Muscle of leg (tissue), 16 donors: ENCODE results near the gene DCAF15. TPM values are rescaled to one million over a fixed set of nuclear protein-coding genes. Genes with fewer than 3 reads are reported as not detected.

Experiments
- DNase-seq: peaks from one replicate; pipeline ENCODE4 v3.0.0; 2013
- H3K27ac ChIP-seq: one replicate; pipeline ENCODE4 v1.5.1; 2013; ENCODE audit warnings: mild to moderate bottlenecking, low read length, control low read depth
- H3K27me3 ChIP-seq: one replicate; pipeline ENCODE4 v1.6.1; 2013; ENCODE audit warnings: low read length; ENCODE audit not compliant: control insufficient read depth, insufficient read depth
- H3K36me3 ChIP-seq: one replicate; pipeline ENCODE4 v1.6.1; 2013; ENCODE audit warnings: low read length; ENCODE audit not compliant: control insufficient read depth, insufficient read depth
- H3K4me1 ChIP-seq: one replicate; pipeline ENCODE4 v1.6.1; 2013; ENCODE audit warnings: low read length; ENCODE audit not compliant: control insufficient read depth, insufficient read depth
- H3K4me3 ChIP-seq: one replicate; pipeline ENCODE4 v1.5.1; 2013; ENCODE audit warnings: low read length, control low read depth
- H3K9me3 ChIP-seq: replicated peaks from 2 replicates; pipeline ENCODE4 v1.6.1; 2013; ENCODE audit warnings: low read depth, low read length; ENCODE audit not compliant: control insufficient read depth
- WGBS: methylation state at CpG from one replicate; pipeline ENCODE4 v1.1.5; 2013; ENCODE audit warnings: missing lambda C conversion rate; ENCODE audit not compliant: insufficient coverage; 5-methylcytosine and 5-hydroxymethylcytosine counted together
- long read RNA-seq, 11 donors: transcript quantifications; one replicate each; lab custom pipeline, GENCODE V29; 2026
- polyA plus RNA-seq, 8 donors: library from polyadenylated mRNA; unstranded; fragments of 120-200 nt; gene quantifications; one replicate each; pipeline versions ENCODE4 v1.2.1 to v1.2.3, GENCODE V29; 2013; ENCODE audit warnings: inconsistent platforms in 1 of 8, low replicate concordance in 1 of 8; ENCODE audit not compliant: insufficient read length in 8 of 8, insufficient read depth in 1 of 8
- total RNA-seq: library from RNA; stranded (reverse); fragments of 120-200 nt; gene quantifications from one replicate; pipeline ENCODE4 v1.2.4, GENCODE V29; 2013

The DCAF15 gene, protein sequence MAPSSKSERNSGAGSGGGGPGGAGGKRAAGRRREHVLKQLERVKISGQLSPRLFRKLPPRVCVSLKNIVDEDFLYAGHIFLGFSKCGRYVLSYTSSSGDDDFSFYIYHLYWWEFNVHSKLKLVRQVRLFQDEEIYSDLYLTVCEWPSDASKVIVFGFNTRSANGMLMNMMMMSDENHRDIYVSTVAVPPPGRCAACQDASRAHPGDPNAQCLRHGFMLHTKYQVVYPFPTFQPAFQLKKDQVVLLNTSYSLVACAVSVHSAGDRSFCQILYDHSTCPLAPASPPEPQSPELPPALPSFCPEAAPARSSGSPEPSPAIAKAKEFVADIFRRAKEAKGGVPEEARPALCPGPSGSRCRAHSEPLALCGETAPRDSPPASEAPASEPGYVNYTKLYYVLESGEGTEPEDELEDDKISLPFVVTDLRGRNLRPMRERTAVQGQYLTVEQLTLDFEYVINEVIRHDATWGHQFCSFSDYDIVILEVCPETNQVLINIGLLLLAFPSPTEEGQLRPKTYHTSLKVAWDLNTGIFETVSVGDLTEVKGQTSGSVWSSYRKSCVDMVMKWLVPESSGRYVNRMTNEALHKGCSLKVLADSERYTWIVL
- total RNA-seq, result 14.9 TPM
- 10 to 100 TPM; 18.6 to 26.1 (median 21.5) TPM for polyA plus RNA-seq
- long read RNA-seq, donor 1, partial matches to known transcripts, result 0 of 1 reads
- long read RNA-seq, donor 1, other reads (novel, unspliced or antisense), result 0 of 1 reads
- long read RNA-seq, donor 2, result 0 reads
- long read RNA-seq, donor 3, partial matches to known transcripts, result 0 of 2 reads
- long read RNA-seq, donor 3, other reads (novel, unspliced or antisense), result 0 of 2 reads
- long read RNA-seq, donor 4, partial matches to known transcripts, result 0 of 2 reads
- long read RNA-seq, donor 4, other reads (novel, unspliced or antisense), result 0 of 2 reads
- long read RNA-seq, donor 5, partial matches to known transcripts, result 0 of 3 reads
- long read RNA-seq, donor 5, other reads (novel, unspliced or antisense), result 0 of 3 reads
- long read RNA-seq, donor 6, partial matches to known transcripts, result 0 of 1 reads
- long read RNA-seq, donor 6, other reads (novel, unspliced or antisense), result 0 of 1 reads
- long read RNA-seq, donor 7, partial matches to known transcripts, result 0 of 2 reads
- long read RNA-seq, donor 7, other reads (novel, unspliced or antisense), result 0 of 2 reads
- long read RNA-seq, donor 8, result 0 reads
- long read RNA-seq, donor 9, partial matches to known transcripts, result 0 of 1 reads
- long read RNA-seq, donor 9, other reads (novel, unspliced or antisense), result 0 of 1 reads
- long read RNA-seq, donor 10, partial matches to known transcripts, result 0 of 1 reads
- long read RNA-seq, donor 10, other reads (novel, unspliced or antisense), result 0 of 1 reads
- long read RNA-seq, donor 11, partial matches to known transcripts, result 0 of 2 reads
- long read RNA-seq, donor 11, other reads (novel, unspliced or antisense), result 0 of 2 reads

DNA sequence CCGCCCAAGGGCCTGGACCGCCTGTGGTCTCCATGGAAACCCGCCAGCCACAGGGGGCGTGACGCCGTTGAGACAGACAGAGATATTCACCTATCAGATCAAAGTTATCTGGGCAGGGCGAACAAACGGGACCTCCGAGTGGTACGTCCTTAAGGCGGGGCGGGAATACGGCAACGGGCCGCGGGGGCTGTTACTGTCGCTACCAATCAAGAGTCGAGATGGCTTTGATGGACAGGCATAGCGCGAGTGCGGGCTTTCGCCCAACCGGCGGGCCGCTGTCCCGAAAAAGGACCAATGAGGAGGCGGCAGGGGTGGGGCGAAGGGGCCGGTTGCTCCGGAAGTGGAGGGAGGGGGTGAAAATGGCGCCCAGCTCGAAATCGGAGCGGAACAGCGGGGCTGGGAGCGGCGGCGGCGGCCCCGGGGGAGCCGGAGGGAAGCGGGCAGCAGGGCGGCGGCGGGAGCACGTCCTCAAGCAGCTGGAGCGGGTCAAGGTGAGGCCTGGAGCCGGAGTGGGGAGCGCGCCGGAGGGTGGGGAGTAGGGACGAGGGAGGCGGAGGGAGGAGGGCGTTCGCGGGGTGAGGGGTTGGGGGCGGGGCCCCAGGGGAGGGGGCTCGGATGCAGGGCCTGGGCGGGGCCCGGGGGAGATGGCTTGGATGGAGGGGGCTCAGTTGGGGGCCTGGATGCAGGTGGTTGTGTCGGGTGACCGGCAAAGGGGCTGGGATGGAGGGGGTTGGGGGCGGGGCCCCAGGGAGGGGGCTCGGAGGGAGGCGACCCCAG, at the start of gene DCAF15:
Gene DCAF15 (plus strand): TSS at position 356 of the 777 bp plus-strand sequence. CDS start 4 bp downstream, at position 360.
- peaks cover 11% of the 10 kb centered on the region for H3K4me1 ChIP-seq
- H3K36me3 ChIP-seq, result peaks cover 30% of the 10 kb centered on the region
- DNase-seq, result peak; percentile 100
- H3K4me3 ChIP-seq, result peak within 1 kb of the TSS; percentile 64
- H3K9me3 ChIP-seq, result no peaks in the 10 kb centered on the region
- peak within 1 kb of the TSS; percentile 77 for H3K27ac ChIP-seq
- no peaks in the 10 kb centered on the region for H3K27me3 ChIP-seq
- WGBS, result under 1% methylated on average over 49 of the region's 65 CpGs

DNA sequence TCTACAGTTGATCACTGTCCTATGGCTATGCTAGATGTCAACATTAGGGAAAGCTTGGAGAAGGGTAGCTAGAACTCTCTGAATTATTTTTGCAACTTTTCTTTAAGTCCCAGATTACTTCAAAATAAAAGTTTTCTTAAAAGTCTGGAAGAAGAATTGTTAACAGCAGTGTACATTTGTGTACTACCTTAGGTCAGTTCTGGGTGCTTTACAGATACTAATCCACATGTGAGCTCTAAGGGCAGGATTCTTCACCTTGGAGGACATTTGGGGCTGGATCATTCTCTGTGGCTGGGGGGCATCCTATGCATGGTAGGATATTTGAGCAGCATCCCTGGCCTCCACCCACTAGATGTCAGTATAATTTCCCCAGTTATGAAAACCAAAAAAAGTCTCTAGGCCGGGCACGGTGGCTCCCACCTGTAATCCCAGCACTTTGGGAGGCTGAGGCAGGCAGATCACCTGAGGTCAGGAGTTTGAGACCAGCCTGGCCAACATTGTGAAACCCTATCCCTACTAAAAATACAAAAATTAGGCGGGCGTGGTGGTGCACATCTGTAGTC, 49.2 kb upstream of the DCAF15 start:
- Histone ChIP-seq H3K4me3 (no peak overlapping the region), H3K27me3 (no peaks in the 10 kb centered on the region), H3K4me1 (peaks cover 11% of the 10 kb centered on the region), H3K36me3 (no peaks in the 10 kb centered on the region), H3K27ac (no peak overlapping the region), H3K9me3 (no peaks in the 10 kb centered on the region)
- 88% methylated on average over 4 of the region's 4 CpGs for WGBS
- no peak for DNase-seq

- Histone ChIP-seq H3K27me3 (no peaks in the 10 kb centered on the region), H3K4me3 (peak within 1 kb of the TSS; percentile 84), H3K9me3 (no peaks in the 10 kb centered on the region), H3K4me1 (peaks cover 11% of the 10 kb centered on the region), H3K27ac (peak within 1 kb of the TSS; percentile 13), H3K36me3 (peaks cover 7% of the 10 kb centered on the region)
- peak; percentile 94 for DNase-seq
- whole genome bisulfite sequencing, result 6% methylated on average over 82 of the region's 86 CpGs
These were observed 46.4 kb upstream of the DCAF15 start, which contains the start of the genes BRME1 and CC2D1A for GRCh38 chr19:13905634-13906520. Gene BRME1 (minus strand): TSS chr19:13906117. CDS start chr19:13904892, 1,225 bp downstream. Gene CC2D1A (plus strand): TSS chr19:13906201. CDS start chr19:13906442, 241 bp downstream.

DNA sequence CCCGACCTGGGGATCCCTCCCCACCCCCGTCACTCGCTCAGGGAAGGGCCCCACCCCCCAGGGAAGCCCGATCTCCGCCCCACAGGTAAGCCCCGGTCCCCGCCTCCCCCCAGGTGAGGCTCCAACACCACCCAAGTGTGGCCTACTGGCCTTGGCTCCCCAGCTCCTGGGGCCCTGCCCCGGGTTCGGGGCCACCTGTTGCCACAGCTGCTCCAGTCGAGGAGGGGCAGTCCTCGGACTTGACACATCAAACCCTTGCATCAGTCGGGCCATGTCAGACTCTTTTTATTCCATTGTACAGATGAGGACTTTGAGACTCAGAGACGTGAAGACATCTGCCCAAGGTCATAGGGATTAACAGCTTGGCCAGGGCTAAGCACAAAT, 45.8 kb upstream of the DCAF15 start:
- Histone ChIP-seq H3K4me1 (peaks cover 11% of the 10 kb centered on the region), H3K36me3 (peaks cover 11% of the 10 kb centered on the region), H3K9me3 (no peaks in the 10 kb centered on the region), H3K27ac (no peak overlapping the region), H3K27me3 (no peaks in the 10 kb centered on the region), H3K4me3 (peak overlapping the region; percentile 84)
- peak; percentile 35 for DNase-seq
- 0% methylated on average over 11 of the region's 13 CpGs for WGBS

DNA sequence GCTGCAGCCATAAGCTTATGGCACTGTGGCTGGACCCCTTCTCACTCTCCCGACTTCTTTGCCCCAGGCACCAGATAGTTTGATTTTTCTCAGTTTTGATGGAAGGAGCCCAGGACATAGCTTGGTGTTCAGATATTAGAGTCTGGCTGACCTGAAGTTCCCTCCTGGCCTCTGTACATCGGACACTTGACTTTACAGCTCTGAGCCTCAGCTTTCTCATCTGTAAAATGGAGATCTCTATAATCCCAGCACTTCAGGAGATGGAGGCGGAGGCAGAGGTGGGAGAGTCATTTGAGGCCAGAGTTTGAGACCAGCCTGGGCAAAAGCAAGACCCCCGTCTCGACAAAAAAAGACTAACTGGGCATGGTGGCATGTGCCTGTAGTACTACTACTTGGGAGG, 45.4 kb upstream of the DCAF15 start:
- no peaks in the 10 kb centered on the region for H3K9me3 ChIP-seq
- H3K4me1 ChIP-seq, result peaks cover 11% of the 10 kb centered on the region
- H3K36me3 ChIP-seq, result peaks cover 11% of the 10 kb centered on the region
- H3K27me3 ChIP-seq, result no peaks in the 10 kb centered on the region
- no peak overlapping the region for H3K4me3 ChIP-seq
- no peak for DNase-seq
- 85% methylated on average over 2 of the region's 5 CpGs for WGBS
- no peak overlapping the region for H3K27ac ChIP-seq

DNA sequence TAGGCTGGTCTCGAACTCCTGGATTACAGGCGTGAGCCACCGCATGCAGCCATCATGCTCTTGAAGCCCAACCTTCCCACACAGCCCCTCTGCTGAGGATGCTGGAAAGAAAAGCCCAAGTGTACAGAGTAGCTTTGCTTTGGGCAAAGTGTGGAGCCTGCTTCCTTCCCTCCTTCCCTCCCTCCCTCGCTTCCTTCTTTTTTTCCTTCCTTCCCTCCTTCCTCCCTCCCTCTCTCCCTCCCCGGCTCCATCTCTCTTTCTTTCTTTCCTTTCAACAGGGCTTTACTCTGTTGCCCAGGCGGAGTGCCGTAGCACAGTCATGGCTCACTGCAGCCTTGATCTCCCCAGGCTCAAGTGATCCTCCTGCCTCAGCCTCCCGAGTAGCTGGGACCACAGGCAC, 43.6 kb upstream of the DCAF15 start:
- WGBS, result 89% methylated on average over 7 of the region's 8 CpGs
- H3K9me3 ChIP-seq, result no peaks in the 10 kb centered on the region
- H3K27me3 ChIP-seq, result no peaks in the 10 kb centered on the region
- no peak overlapping the region for H3K4me3 ChIP-seq
- DNase-seq, result no peak
- H3K4me1 ChIP-seq, result peaks cover 11% of the 10 kb centered on the region
- H3K36me3 ChIP-seq, result peaks cover 26% of the 10 kb centered on the region
- no peak overlapping the region for H3K27ac ChIP-seq

DNA sequence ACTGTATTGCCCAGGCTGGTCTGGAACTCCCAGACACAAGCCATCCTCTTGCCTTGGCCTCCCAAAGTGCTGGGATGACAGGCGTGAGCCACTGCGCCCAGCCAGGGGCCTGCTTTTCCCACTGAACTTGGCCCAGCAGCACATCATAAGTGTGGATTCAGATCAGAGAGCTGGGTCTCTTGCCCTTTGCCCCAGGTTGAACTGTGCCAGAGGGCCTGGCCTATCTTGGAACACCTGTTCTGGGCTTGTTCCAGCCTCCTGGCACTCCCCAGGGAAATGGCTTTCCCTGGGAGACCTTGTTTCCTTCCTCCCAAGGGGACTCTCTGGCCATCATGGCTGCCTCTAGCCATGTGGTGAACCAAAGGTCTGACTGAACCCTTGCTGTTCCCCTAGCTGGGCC, 42.9 kb upstream of the DCAF15 start:
- Histone ChIP-seq H3K9me3 (no peaks in the 10 kb centered on the region), H3K36me3 (peaks cover 30% of the 10 kb centered on the region), H3K4me3 (no peak overlapping the region), H3K4me1 (peaks cover 11% of the 10 kb centered on the region), H3K27ac (no peak overlapping the region), H3K27me3 (no peaks in the 10 kb centered on the region)
- no peak for DNase-seq
- WGBS, result 94% methylated on average over 2 of the region's 2 CpGs

GRCh38 chr19:13913352-13913751, 39.0 kb upstream of the DCAF15 start:
- Histone ChIP-seq H3K27me3 (no peaks in the 10 kb centered on the region), H3K4me3 (no peak overlapping the region), H3K4me1 (no peaks in the 10 kb centered on the region), H3K27ac (no peak overlapping the region), H3K9me3 (no peaks in the 10 kb centered on the region), H3K36me3 (peaks cover 48% of the 10 kb centered on the region)
- 94% methylated on average over 7 of the region's 17 CpGs for WGBS
- no peak for DNase-seq
